H1 (cell line): ENCODE data around the gene NELL1. TPM values are rescaled to one million over a fixed set of nuclear protein-coding genes. Genes with fewer than 3 reads are reported as not detected.

Experiments used
- ASH2L ChIP-seq: fragments of 200-600, 300-600 bp; sonication (generic); IDR thresholded peaks from one replicate; pipeline ENCODE4 v1.7.1; 2017; ENCODE audit warnings: low read length
- polyA plus RNA-seq, 7 experiments: library from polyadenylated mRNA; depleted of rRNA in 3 of 7; stranded (reverse) in 5 of 7; unstranded in 2 of 7; fragments of >200 nt in 5 of 7; fragments of 200-250 nt in 2 of 7; gene quantifications; 1 replicate in 5 of 7; 2 replicates in 1 of 7; 4 replicates in 1 of 7; pipeline versions ENCODE4 v1.2.1 to v1.2.3, GENCODE V29; 2011 to 2013; ENCODE audit warnings: missing spikeins in 2 of 7, mixed read lengths in 2 of 7
- total RNA-seq: library from RNA; stranded (reverse); fragmentation: NEBNext Ultra II Directional; extraction: Animal tissue kit (Norgen Biotek cat#: 25700); gene quantifications from 2 replicates; pipeline ENCODE4 v1.2.1, GENCODE V29; 2021
- TF ChIP-seq, protein P1 (sequence below): IDR thresholded peaks from 2 replicates; pipeline ENCODE4 v1.6.1; 2012; ENCODE audit warnings: inconsistent platforms

Gene NELL1
- total and polyA plus RNA-seq, 2 of the 8 experiments (the other 6 are each of a cell fraction or from before 2014, with no cell fraction given), result 0.21 TPM; not detected in 1

DNA sequence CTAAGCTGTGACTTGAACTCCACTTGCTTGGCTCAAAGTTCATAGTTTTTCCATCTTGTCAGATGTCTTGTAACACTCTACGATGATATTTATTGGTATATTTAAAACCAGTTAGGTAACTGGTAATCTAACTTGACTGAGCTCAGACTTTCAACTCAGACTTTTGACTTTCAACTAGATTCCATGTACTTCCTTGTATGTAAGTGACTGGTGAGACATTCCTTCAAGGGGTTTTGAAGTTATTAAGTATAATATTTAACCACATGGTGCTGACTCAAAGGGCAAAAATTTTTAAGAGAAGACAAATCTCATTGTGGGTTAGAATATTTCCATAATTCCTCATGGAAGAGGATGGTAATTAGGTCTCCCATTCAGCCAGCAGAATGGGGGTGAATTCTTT, 892.2 kb downstream of the NELL1 start (continued):
- TF ChIP-seq ASH2L, result no peak
- TF ChIP-seq, protein P1, sequence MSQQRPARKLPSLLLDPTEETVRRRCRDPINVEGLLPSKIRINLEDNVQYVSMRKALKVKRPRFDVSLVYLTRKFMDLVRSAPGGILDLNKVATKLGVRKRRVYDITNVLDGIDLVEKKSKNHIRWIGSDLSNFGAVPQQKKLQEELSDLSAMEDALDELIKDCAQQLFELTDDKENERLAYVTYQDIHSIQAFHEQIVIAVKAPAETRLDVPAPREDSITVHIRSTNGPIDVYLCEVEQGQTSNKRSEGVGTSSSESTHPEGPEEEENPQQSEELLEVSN, result no peak
- TF ChIP-seq, all 59 proteins: peak for 0
